GM19467 (cell line): ENCODE data around the gene BOLL.
A peak's percentile ranks its signal among the peaks of the same experiment; 100 is the strongest.
"Not testable (repeated sequence)": the region's sequence is repeated elsewhere in the genome, so short reads cannot be mapped to it uniquely, and the experiment has no call there.

Experiments
- ATAC-seq: cut with Tn5 transposase; IDR thresholded peaks from one replicate; pipeline ENCODE4 v1.9.1; 2021; ENCODE audit warnings: mild to moderate bottlenecking, moderate library complexity; ENCODE audit not compliant: unreplicated experiment

The BOLL gene

DNA sequence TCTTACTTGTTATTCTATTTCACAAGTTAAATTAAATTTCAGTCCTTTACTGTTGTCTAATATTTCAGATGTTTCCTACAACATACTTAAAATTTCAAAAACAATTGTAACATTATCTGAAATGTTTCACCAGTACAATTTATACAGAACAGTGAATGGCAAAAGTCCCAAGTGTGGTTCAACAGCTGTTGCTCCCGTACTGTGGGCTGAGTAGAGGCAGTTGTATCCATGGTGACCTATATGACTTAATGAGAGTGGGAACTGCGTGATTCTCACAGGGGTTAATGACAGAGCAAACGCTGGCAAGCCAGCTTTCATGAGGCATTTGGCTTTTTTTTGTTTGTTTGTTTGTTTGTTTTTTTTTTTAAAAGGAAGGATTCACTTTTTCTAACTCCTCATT, 13.9 kb upstream of the BOLL start:
- no peak for ATAC-seq

DNA sequence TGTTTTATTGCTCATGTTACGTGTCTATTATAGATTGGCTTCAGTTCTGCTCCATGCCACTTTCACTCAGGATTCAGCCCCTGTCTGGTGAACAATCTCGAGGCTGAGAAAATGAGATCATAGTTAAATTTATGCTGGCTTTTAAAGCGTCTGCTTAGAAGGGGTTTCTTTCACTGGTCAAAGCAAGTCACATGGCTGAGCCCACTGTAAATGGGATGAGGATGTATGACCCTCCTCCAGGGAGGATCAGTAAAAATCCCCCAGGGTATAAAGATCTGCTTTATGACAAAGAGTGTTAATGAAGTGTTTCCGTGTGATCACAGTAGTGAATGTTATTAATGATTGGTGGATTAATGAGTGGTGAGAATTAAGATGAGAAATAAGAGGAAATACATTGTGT, 13.1 kb upstream of the BOLL start:
- ATAC-seq: no peak

DNA sequence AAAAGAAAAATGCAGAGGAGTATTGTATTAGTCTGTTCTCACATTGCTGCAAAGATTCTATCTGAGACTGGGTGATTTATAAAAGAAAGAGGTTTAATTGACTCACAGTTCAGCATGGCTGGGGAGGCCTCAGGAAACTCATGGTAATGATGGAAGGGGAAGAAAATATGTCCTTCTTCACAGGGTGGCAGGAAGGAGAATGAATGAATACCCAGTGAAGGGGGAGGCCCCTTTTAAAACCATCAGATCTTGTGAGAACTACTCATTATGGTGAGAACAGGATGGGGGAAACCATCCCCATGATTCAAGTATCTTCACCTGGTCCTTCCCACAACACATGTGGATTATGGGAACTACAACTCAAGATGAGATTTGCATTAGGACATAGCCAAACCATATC, 10.2 kb upstream of the BOLL start:
- ATAC-seq: no peak

DNA sequence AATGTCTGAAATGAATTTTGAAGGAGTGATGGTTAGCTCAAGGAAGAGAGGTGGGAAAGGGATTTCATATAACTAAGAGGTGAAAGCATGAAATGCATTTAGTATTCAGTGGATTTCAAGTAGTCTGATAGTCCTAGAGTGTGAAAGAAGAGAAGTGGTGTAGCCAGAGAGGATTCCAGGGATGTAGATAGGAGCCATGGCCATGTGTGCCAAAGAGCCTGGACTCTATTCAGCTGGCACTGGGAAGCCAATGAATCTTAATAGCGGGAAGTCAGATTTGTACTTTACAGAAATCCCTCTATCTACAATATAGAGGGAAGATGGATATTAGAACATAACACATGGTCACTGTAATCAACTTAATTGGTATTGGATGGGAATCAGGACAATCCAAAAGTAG, 8.3 kb upstream of the BOLL start:
- ATAC-seq: no peak

DNA sequence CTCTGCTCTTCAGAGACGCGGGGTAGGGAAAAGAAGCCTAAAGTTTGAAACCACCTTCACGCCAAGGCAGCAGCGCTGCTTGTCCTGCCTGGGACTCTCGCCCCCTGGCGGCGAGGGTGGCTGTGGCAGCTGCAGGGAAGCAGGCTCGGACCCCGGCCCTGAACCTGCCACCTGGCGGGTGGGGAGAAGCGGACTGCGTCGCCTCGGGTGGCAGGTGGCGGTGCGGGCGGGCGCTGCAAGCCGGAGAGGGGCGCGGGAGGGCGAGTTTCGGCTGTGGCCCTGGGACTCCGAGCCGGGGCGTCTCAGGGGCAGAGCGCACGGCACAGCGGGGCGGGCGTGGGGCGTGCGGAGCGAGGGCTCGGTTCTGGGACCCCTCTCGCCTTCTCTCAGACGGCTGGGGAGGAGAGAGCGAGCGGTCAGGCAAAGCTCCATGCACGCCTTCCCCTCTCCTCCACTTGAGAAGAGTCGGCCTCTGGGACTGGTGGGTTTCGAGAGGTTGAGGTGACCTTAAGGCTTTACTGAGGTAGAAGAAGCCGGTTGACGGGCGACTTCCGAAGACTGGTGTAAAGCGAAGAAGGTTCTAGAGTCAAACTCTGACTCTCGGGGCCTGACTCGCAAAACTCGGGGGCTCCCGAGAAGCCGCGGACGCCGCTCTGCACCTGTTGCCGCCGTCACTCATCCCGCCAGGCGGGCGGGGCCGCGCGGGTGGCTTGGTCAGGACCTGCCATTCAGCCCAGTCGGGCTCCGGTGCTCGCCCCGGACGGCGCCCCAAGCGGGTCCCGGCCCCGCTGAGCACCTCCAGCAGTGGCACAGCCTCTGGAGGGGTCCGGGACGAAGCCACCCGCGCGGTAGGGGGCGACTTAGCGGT, 1.1 kb upstream of the BOLL start:
- ATAC-seq: peak; percentile 68

DNA sequence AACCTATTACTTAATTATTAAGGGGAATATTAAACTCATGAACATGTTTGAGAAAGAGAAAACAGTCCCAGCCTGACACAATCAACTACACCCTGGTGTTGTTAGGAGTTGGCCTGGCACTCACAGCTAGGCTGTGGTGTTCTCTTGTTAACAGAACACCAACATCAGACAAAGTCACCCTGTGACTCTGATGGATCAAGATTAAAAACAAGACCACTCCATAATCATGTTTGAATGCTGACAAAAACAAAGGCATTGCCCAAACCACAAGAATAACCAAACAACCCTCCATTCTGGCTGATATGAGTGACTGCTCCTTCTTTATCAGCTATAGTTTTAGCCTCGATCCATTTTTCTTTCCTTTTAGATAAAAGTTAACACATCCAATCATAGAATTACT, 3.0 kb downstream of the BOLL start:
- ATAC-seq: no peak

DNA sequence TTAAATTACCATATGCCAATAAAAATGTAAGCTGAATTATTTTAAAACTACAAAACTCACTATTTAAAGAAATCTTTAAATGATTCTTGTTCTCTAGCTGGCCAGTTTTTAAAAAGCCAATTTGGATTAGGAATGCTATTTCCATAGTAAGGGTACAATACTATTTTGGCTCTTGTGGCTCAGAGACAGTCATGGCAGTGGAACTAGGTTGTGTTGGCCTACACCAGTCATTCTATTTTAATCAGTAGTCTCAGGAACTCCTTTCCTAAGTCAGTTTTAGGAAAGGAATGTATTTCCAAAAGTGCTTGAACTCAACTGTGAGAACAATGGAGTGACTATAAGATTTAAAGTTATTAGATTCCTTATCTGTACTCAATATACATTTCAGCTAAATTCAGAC, 5.9 kb downstream of the BOLL start:
- no peak for ATAC-seq

DNA sequence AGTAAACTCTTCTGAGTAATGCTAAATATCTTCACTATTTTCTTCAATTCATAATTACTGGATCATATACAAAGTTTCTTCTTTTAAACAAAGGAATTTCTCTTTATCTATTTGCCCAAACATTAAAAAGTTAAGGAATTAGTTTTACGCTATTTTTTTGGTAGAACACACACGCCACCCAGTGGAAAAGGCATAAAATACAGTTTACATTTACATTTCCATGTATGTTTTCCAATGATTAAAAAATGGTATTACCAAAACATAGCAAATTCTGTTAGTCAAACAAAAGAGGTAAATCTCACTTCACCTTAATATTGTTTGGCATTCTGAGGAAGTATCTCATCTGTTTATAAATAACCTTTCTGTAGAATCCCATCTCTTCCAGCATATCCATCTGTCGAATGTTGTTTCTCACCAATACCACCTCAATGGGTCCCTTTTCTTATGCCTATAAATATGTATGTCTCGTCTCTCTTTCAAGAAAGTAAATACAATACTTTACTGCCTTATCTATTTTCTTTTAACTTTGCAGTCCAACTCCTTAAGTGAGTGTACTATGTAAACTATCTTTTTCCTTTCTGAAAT, 7.2 kb downstream of the BOLL start:
- ATAC-seq: no peak

DNA sequence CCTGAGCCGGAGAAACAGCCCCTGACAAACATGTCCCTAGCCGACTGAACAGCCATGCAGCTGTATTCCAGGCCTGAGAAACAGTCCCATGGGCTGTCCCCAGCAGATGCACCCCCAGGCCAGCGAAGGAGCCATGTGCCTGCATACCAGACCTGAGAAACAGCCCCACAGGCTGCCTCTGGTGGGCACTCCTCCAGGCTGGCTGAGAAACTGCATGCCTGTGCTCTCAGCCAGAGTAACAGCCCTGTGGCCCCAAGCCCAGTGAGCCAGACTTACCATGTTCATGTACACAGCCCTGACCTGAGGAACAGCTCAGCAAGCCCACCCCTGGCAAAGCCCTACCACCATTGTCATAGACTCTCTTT, 24.8 kb downstream of the BOLL start:
- no peak for ATAC-seq

DNA sequence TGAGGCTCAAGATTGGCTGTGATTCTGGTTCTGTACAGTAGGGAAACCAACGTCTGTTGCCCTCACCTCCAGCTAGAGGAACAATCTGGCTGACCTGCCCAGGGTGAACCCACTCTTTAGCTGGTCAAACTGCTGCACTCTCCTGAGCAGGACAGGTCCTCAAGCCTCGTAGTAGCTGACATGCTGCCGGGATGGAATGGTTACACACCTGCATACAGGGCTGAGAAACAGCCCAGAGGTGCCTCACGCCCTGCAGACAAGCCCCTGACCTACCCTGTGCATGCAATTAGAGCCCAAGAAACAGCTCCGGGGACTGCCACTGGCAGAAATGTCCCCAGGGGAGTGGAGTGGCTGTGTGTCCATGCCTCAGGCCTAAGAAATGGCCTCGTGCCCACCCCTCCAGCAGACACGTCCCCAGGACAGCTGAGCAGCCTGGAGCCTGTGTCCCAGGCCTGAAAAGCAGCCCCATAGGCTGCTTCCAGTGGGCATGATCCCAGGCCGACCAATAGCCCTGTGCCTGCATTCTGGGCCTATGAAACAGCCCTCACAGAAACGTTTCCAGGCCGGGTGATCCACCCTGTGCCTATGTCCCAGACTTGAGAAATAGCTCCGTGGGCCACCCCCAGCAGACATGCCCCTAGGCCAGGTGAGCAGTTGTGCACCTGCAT, 25.4 kb downstream of the BOLL start:
- ATAC-seq: no peak

DNA sequence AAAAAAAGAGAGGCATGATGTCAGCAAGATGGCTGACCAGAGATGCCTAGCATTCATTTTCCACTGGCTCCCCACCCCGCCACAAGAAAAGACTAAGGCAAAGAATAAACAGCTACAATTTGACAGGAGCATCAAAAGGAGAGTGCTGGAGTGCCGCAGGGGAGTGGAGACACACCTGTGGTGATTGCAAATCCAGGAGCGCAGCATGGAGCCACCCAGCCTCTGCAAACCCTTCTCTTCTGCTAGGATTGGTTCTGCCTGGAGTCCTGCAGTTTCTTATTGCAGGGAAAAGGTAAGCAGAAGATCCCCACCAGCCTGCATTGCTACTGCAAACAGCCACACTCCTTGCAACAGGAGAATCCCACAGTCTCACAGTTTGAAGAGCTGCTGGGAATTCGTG, 26.1 kb downstream of the BOLL start:
- ATAC-seq: no peak

DNA sequence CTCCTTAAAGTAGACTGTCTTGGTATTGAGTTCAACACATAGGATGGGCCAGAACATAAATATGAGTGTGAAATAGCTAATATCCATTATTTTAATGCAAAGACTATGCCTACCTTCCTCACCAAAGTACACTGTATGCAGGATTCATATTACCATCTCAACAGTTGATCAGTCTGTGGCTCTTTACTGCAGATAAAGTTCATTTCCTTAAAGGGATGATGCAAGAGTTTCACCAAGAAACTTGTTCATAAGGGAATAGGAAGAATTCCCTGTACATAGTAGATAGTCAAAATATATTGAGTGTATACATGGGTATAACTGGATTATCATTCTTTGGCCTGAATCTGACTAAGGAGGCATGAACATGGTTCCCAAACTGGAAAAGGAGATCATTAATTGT, 44.9 kb downstream of the BOLL start:
- no peak for ATAC-seq

DNA sequence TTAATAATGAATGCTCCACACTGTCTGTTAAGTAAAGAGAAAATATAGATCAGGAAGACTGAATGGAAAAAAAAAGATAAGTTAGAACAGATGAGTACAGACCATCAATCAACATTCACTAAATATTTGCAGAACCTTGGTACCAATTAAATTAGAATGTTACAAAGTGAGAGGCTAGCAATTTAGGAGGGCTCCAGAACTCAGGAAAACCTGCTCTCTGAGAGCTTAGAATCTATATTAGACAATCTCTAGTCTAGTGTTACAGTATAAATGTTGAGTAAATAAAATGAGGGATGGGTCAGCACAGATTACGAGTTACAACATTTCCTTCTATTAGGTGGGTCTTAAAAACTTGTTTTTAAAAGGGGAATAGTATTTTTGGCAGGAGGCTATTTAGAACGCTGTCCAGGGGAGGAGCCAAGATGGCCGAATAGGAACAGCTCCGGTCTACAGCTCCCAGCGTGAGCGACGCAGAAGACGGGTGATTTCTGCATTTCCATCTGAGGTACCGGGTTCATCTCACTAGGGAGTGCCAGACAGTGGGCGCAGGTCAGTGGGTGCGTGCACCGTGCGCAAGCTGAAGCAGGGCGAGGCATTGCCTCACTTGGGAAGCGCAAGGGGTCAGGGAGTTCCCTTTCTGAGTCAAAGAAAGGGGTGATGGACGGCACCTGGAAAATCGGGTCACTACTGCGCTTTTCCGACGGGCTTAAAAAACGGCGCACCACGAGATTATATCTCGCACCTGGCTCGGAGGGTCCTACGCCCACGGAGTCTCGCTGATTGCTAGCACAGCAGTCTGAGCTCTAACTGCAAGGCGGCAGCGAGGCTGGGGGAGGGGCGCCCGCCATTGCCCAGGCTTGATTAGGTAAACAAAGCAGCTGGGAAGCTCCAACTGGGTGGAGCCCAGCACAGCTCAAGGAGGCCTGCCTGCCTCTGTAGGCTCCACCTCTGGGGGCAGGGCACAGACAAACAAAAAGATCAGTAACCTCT, 56.3 kb downstream of the BOLL start:
- ATAC-seq: not testable (repeated sequence)

DNA sequence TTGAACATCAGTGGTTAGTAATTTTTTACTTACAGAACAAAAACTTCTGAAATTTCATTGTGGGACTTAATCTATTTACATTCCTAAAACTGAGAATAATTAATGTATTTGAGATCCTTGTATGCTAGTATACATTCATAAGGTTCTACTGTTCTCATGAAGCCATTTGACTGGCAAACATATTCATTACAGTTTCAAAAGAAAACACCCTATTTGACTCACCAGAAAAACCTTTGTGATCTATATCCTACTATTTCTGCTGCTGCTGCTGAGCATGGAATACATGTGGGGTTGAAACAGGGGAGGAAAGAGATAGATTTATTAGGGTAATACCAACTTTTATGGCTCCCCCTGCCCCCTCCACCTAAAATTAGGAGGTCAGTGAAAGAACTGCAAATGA, 58.1 kb downstream of the BOLL start:
- no peak for ATAC-seq

DNA sequence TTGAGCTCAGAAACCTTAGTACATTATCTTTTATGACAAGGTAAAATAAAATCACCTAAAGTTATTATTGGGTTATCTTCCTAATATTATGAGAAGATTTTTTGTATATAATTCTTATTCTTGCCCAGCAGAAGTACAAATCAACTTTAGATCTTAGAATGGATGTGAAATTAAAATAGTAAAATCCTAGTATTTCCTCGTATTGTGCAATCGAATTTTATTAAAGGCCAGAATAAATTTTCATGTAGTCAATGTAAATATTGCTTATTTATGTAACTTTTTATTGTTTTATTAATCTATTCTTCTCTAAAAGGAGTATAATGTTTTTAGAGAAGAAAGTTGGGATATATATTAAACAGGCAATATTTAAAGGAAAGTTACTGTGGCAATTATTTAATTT, 67.3 kb downstream of the BOLL start:
- no peak for ATAC-seq

DNA sequence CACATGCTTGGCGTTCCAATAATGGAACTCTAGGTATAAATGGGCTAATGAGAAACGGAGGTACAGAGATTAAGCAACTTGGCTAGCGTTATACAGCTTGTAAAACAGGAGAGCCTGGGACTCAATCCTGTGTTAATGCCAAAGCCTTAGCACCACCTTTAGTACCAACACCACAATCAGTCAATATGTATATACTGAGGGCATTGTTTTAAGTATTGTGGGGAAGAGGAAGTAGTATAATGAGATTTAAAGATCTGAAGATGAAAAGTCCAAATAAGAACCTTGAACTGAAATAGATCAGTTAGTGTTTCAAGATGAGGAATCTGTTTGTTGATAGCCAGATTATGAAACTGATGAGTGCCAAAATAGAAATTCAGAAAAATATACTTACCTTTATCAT, 71.8 kb downstream of the BOLL start:
- ATAC-seq: no peak

DNA sequence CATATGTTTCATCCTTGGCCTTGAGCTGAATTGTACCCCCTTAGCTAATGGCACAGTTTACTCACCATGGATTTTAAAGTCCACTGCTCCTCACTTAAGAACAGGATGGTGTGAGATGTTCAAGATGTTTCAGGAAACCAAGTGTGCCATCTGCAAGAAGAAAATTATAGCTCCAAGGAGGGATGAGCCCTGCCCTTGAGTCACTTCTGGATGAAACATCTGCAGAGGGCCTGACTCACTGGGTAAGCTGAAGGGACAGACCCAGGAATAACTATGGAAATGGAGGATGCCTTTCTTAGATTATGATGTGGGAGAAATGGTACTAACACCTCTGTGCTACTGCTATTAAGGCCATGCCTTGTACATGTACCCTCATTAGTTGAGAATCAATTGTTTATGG, 73.5 kb downstream of the BOLL start:
- ATAC-seq: no peak

DNA sequence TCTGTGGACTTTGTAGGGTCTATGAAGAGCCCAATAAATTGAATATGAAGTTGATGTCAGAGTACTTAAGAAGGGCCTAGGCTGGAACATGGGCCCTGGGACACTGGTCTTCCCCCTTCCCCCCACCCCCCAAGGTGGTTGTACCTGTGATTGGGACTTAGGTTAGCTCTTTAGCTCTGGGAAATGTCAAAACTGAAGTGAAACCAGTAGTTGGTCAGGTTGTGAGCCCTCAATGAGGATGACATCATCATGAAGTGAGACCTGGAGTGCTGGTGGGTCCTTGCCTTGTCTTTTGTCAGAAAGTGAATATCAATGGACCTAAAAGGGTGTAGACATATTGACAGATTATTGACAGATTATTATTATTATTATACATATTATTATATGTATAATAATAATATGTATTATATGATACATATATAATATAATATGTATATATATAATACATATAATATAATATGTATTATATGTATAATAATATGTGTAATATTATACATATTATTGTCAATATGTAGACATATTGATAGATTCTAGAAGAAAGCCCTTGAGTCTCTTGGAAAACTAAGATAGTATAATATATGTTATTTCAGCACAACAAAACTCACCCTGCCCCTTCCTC, 74.6 kb downstream of the BOLL start:
- peak; percentile 73 for ATAC-seq

DNA sequence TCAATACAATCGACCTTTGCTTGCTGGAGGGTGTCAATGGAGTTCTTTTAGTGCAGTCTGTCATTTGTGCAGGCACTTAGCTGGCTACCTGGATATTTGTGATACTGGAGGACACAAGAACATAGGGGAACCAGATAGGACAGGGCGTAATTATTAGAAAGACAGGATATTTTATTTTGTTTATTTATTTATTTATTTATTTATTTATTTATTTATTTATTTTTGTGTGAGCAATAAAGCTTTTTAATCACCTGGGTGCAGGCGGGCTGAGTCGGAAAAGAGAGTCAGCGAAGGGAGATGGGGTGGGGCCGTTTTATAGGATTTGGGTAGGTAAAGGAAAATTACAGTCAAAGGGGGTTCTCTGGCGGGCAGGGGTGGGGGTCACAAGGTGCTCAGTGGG, 76.0 kb downstream of the BOLL start:
- ATAC-seq: not testable (repeated sequence)

DNA sequence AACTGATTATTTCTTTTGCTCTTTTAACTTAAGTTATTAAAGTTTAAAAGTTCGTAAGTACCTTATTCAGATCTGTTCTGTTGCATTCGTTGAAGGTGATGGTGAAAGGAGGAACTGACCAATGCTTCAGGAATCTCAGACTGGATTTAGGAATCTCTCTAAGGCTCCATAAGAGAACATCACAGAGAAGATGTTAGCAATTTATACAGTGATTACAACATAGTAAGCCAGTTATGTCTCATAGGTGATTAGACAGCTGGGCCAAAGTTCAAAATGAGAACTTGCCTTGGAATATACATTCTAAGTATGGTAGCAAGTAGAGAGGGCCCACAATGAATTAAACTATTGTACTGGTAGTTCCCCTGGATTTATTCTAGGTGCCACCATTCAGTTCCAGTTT, 76.8 kb downstream of the BOLL start:
- ATAC-seq: no peak
